ENCODE data around the gene SLC26A4. TPM values are rescaled to one million over a fixed set of nuclear protein-coding genes. Genes with fewer than 3 reads are reported as not detected.

Gene SLC26A4
- total and polyA plus RNA-seq, 10 of the 15 experiments (the other 5 are each of a cell fraction or from before 2014, with no cell fraction given) = 0.01 to 0.18 (median 0.08) TPM; not detected in 5

DNA sequence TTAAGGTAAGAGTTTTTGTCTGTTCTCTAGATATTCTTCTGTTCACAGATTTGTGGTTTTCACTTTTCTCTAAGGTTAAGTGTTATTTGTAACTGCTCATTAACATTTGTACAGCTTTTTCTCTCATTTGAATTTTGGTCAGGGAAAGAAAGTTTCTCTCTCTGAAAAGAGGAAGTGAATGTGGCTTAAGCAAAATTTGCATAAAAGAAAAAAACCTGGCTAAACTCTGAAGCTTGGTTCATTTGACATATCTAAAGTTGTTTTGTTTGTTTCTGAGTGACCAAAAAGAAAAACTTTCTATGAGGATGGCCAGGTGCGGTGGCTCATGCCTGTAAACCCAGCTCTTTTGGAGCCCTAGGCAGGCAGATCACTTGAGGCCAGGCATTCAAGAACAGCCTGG is 22.0 kb upstream of the SLC26A4 start (continued):
- TF ChIP-seq, protein P1, sequence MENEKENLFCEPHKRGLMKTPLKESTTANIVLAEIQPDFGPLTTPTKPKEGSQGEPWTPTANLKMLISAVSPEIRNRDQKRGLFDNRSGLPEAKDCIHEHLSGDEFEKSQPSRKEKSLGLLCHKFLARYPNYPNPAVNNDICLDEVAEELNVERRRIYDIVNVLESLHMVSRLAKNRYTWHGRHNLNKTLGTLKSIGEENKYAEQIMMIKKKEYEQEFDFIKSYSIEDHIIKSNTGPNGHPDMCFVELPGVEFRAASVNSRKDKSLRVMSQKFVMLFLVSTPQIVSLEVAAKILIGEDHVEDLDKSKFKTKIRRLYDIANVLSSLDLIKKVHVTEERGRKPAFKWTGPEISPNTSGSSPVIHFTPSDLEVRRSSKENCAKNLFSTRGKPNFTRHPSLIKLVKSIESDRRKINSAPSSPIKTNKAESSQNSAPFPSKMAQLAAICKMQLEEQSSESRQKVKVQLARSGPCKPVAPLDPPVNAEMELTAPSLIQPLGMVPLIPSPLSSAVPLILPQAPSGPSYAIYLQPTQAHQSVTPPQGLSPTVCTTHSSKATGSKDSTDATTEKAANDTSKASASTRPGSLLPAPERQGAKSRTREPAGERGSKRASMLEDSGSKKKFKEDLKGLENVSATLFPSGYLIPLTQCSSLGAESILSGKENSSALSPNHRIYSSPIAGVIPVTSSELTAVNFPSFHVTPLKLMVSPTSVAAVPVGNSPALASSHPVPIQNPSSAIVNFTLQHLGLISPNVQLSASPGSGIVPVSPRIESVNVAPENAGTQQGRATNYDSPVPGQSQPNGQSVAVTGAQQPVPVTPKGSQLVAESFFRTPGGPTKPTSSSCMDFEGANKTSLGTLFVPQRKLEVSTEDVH (IDR thresholded peaks at IDR 0.05; ENCODE audit: low read depth, partially characterized antibody) = no peak
- no peak for TF ChIP-seq MYC (IDR thresholded peaks at IDR 0.05; ENCODE audit: insufficient read depth, insufficient read length, insufficient replicate concordance, low read length, severe bottlenecking)
- no peak; the same call in 1 of the 2 replicates for TF ChIP-seq BMI1 (IDR thresholded peaks at IDR 0.05; ENCODE audit: borderline replicate concordance)
- TF ChIP-seq EP300 (IDR thresholded peaks at IDR 0.05; ENCODE audit: borderline replicate concordance in 1 of 2, control insufficient read depth in 1 of 2, low read depth in 2 of 2, low read length in 2 of 2) = peak; percentile 73 to 74; a peak in 3 of 4 replicates
- no peak for TF ChIP-seq WRNIP1 (IDR thresholded peaks at IDR 0.05; ENCODE audit: borderline replicate concordance, low read depth, low read length)
- no peak for TF ChIP-seq KLF5 (IDR thresholded peaks at IDR 0.05; ENCODE audit: partially characterized antibody)
- peak; percentile 65 to 76; a peak in 3 of 4 replicates for TF ChIP-seq IKZF2 (IDR thresholded peaks at IDR 0.05)
- TF ChIP-seq, protein P2, sequence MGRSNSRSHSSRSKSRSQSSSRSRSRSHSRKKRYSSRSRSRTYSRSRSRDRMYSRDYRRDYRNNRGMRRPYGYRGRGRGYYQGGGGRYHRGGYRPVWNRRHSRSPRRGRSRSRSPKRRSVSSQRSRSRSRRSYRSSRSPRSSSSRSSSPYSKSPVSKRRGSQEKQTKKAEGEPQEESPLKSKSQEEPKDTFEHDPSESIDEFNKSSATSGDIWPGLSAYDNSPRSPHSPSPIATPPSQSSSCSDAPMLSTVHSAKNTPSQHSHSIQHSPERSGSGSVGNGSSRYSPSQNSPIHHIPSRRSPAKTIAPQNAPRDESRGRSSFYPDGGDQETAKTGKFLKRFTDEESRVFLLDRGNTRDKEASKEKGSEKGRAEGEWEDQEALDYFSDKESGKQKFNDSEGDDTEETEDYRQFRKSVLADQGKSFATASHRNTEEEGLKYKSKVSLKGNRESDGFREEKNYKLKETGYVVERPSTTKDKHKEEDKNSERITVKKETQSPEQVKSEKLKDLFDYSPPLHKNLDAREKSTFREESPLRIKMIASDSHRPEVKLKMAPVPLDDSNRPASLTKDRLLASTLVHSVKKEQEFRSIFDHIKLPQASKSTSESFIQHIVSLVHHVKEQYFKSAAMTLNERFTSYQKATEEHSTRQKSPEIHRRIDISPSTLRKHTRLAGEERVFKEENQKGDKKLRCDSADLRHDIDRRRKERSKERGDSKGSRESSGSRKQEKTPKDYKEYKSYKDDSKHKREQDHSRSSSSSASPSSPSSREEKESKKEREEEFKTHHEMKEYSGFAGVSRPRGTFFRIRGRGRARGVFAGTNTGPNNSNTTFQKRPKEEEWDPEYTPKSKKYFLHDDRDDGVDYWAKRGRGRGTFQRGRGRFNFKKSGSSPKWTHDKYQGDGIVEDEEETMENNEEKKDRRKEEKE (IDR thresholded peaks at IDR 0.05) = no peak
- TF ChIP-seq BHLHE40 (IDR thresholded peaks at IDR 0.05; ENCODE audit: borderline replicate concordance in 1 of 2, low read depth in 2 of 2, low read length in 1 of 2) = peak; percentile 35 to 57; a peak in 2 of 4 replicates
- no peak for TF ChIP-seq POLR2A (IDR thresholded peaks at IDR 0.05; ENCODE audit: low read depth, low read length)
